Psoas muscle (tissue), 8 donors: ENCODE measurements around the gene SNRPB. TPM values are rescaled to one million over a fixed set of nuclear protein-coding genes. Genes with fewer than 3 reads are reported as not detected.
A peak's percentile ranks its signal among the peaks of the same experiment; 100 is the strongest.

Source experiments
- ATAC-seq, 4 donors: fragments of 200-7000 bp; cut with Tn5 transposase; one replicate each; pipeline ENCODE4 v1.9.1; 2020; ENCODE audit warnings: moderate library complexity in 3 of 4, mild to moderate bottlenecking in 2 of 4
- DNase-seq, 2 donors: peaks; one replicate each; pipeline ENCODE4 v3.0.0-alpha.2; 2020
- H3K27ac ChIP-seq: fragments of 200-600 bp; one replicate; pipeline ENCODE4 v1.8.0; 2022
- H3K27me3 ChIP-seq, 3 donors: fragments of 200-600 bp in 1 of 3; one replicate each; pipeline versions ENCODE4 v1.6.1 to v1.8.0; 2013 to 2022; ENCODE audit warnings: low read length in 2 of 3, mild to moderate bottlenecking in 2 of 3, moderate library complexity in 1 of 3; ENCODE audit not compliant: insufficient read depth in 3 of 3
- H3K36me3 ChIP-seq, 2 donors: fragments of 200-600 bp in 1 of 2; one replicate each; pipeline versions ENCODE4 v1.6.1 to v1.8.0; 2013 to 2022; ENCODE audit warnings: low read depth in 1 of 2, mild to moderate bottlenecking in 1 of 2, moderate library complexity in 1 of 2; ENCODE audit not compliant: insufficient read depth in 1 of 2
- H3K4me1 ChIP-seq: fragments of 200-600 bp; one replicate; pipeline ENCODE4 v1.8.0; 2022
- H3K4me3 ChIP-seq: fragments of 200-600 bp; one replicate; pipeline ENCODE4 v1.8.0; 2022; ENCODE audit warnings: mild to moderate bottlenecking
- H3K9me3 ChIP-seq: fragments of 200-600 bp; one replicate; pipeline ENCODE4 v1.8.0; 2022
- WGBS, 3 donors: extraction: QIAGEN DNeasy Blood & Tissue Kit; methylation state at CpG; one replicate each; pipeline versions ENCODE4 v1.1.6 to v1.1.7; 2013; 5-methylcytosine and 5-hydroxymethylcytosine counted together
- intact Hi-C, 2 donors: fragments of 100-400 bp; cut with DNase I; formaldehyde crosslinking; loops; one replicate each; pipeline versions ENCODE4 v1.11.0 to v1.14.2; 2022
- polyA plus RNA-seq, 3 donors: library from polyadenylated mRNA; stranded (reverse); fragments of 200-250 nt; gene quantifications; one replicate each; pipeline ENCODE4 v1.2.3, GENCODE V29; 2013
- total RNA-seq, 4 donors: library from RNA; stranded (reverse); fragmentation: NEBNext Ultra II Directional in 2 of 4; extraction: Animal tissue kit (Norgen Biotek cat#: 25700) in 2 of 4; gene quantifications; one replicate each; pipeline versions ENCODE4 v1.2.1 to v1.2.4, GENCODE V29; 2021 to 2023
- TF ChIP-seq, protein P1 (sequence below): fragments of 200-600 bp; IDR thresholded peaks from one replicate; pipeline ENCODE4 v1.8.0; 2022; ENCODE audit warnings: antibody characterized with exemption
- donor health status: healthy with polysubstance abuse.
- donor health status: DM: no; HTN: no; CAD: no; lungs with moderate emphysema.
- donor health status: Bipolar disorder and iron deficiency.
- donor health status: healthy.
- donor health status: DM: yes; HTN: yes; CAD: no.
- donor health status: DM: no; HTN: no; CAD: no.
- donor health status: DM: no; HTN: no; CAD: no.
- donor health status: DM: yes; HTN: yes; CAD: no.

The SNRPB gene
- total and polyA plus RNA-seq, 7 donors, result 41.9 to 355 (median 114) TPM

DNA sequence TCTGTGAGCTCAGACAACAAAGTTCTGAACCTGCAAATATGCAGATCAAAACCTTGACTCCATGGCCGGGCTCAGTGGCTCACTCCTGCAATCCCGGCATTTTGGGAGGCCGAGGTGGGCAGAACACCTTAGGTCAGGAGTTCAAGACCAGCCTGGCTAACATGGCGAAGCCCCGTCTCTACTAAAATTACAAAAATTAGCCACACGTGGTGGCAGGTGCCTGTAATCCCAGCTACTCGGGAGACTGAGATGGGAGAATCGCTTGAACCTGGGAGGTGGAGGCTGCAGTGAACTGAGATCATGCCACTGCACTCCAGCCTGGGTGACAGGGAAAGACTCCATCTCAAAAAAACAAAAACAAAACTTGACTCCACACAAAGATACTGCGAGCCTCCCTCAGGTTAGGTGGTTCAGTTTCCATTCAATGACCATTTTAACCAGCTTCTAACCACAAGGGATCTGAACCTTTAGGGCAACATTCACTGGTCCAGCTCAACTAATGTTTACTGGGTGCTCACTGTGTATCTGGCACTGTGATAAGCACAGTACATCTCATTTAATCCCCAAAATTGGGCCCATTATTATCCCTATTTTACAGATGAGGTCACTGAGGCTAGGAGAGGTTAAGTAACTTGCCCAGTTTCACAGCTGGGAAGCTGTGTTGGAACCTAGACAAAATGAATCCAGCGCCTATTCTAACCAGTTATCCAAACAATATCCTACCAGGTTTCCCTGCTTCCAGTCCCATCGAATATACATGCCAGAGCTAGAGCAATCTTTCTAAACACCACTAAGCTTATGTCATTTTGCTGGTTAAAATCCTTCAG lies 1.8 kb downstream of the SNRPB start:
- peaks cover 16 to 44% of the 10 kb centered on the region in 2 donors for H3K36me3 ChIP-seq
- 62 to 73% (median 65%) methylated on average over 11 of the region's 11 CpGs for WGBS, 3 donors

GRCh38 chr20:2467412-2467811 lies 3.2 kb downstream of the SNRPB start:
- ATAC-seq (no peak), DNase-seq (no peak)
- Histone ChIP-seq H3K4me3 (no peak overlapping the region), H3K4me1 (peaks cover 22% of the 10 kb centered on the region), H3K27me3 (no peaks in the 10 kb centered on the region), H3K27ac (no peak overlapping the region), H3K9me3 (no peaks in the 10 kb centered on the region), H3K36me3 (peaks cover 27 to 57% of the 10 kb centered on the region in 2 donors)
- WGBS, 3 donors, result 71 to 82% (median 79%) methylated on average over 5 of the region's 5 CpGs
- intact Hi-C loops, result no loop called here
- TF ChIP-seq, protein P1, sequence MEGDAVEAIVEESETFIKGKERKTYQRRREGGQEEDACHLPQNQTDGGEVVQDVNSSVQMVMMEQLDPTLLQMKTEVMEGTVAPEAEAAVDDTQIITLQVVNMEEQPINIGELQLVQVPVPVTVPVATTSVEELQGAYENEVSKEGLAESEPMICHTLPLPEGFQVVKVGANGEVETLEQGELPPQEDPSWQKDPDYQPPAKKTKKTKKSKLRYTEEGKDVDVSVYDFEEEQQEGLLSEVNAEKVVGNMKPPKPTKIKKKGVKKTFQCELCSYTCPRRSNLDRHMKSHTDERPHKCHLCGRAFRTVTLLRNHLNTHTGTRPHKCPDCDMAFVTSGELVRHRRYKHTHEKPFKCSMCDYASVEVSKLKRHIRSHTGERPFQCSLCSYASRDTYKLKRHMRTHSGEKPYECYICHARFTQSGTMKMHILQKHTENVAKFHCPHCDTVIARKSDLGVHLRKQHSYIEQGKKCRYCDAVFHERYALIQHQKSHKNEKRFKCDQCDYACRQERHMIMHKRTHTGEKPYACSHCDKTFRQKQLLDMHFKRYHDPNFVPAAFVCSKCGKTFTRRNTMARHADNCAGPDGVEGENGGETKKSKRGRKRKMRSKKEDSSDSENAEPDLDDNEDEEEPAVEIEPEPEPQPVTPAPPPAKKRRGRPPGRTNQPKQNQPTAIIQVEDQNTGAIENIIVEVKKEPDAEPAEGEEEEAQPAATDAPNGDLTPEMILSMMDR, result no peak

More for the DNA sequence above, 1.8 kb downstream of the SNRPB start:
- Histone ChIP-seq H3K4me3 (peak overlapping the region; percentile 91), H3K4me1 (peaks cover 22% of the 10 kb centered on the region), H3K9me3 (no peaks in the 10 kb centered on the region), H3K27me3 (no peaks in the 10 kb centered on the region), H3K27ac (peak overlapping the region; percentile 32)
- ATAC-seq, result no peak
- intact Hi-C loops, result no loop called here
- no peak for DNase-seq
- TF ChIP-seq, protein P1, result no peak

DNA sequence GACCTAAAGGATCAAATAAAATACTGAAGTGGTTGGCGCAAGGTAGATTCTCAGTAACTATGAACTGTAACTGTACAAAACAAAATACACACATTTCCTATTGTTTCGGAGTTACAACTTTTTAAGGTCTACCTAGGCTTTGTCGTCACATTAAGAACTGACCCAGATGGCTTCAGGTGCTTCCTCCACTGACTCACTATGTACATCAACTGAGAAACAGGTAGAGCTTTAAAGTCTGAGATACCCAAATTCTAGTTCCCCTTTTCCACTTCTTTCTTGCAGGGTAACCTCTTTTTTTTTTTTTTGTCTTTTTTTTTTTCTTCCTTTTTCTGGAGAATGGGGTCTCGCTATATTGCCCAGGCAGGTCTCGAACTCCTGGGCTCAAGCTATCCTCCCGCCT lies 5.5 kb downstream of the SNRPB start:
- WGBS, 3 donors, result 95 to 98% (median 95%) methylated on average over 6 of the region's 6 CpGs

GRCh38 chr20:2463616-2464365 lies 6.8 kb downstream of the SNRPB start:
- H3K27me3 ChIP-seq, result no peaks in the 10 kb centered on the region
- H3K36me3 ChIP-seq, result peaks cover 44 to 94% of the 10 kb centered on the region in 2 donors
- TF ChIP-seq, protein P1, result no peak

More for the DNA sequence above, 5.5 kb downstream of the SNRPB start:
- intact Hi-C loops, result no loop called here
- no peak overlapping the region for H3K27ac ChIP-seq
- TF ChIP-seq, protein P1, result no peak
- H3K9me3 ChIP-seq, result no peaks in the 10 kb centered on the region
- DNase-seq (no peak), ATAC-seq (no peak)
- peaks cover 41 to 80% of the 10 kb centered on the region in 2 donors for H3K36me3 ChIP-seq
- H3K4me1 ChIP-seq, result peaks cover 18% of the 10 kb centered on the region
- H3K4me3 ChIP-seq, result no peak overlapping the region
- H3K27me3 ChIP-seq, result no peaks in the 10 kb centered on the region

More at GRCh38 chr20:2463616-2464365, 6.8 kb downstream of the SNRPB start:
- intact Hi-C loops, result no loop called here
- Histone ChIP-seq H3K9me3 (no peaks in the 10 kb centered on the region), H3K4me3 (no peak overlapping the region), H3K4me1 (peaks cover 9% of the 10 kb centered on the region), H3K27ac (no peak overlapping the region)
- WGBS, 3 donors, result 87 to 92% (median 90%) methylated on average over 9 of the region's 9 CpGs
- DNase-seq (no peak), ATAC-seq (no peak)
